ENCODE data around the gene SLC7A7. TPM values are rescaled to one million over a fixed set of nuclear protein-coding genes. Genes with fewer than 3 reads are reported as not detected.
A peak's percentile ranks its signal among the peaks of the same experiment; 100 is the strongest.

SLC7A7 gene
- total and polyA plus RNA-seq, 2 of the 13 experiments (the other 11 are each of a cell fraction or from before 2014, with no cell fraction given): 0.13 to 0.63 TPM

DNA sequence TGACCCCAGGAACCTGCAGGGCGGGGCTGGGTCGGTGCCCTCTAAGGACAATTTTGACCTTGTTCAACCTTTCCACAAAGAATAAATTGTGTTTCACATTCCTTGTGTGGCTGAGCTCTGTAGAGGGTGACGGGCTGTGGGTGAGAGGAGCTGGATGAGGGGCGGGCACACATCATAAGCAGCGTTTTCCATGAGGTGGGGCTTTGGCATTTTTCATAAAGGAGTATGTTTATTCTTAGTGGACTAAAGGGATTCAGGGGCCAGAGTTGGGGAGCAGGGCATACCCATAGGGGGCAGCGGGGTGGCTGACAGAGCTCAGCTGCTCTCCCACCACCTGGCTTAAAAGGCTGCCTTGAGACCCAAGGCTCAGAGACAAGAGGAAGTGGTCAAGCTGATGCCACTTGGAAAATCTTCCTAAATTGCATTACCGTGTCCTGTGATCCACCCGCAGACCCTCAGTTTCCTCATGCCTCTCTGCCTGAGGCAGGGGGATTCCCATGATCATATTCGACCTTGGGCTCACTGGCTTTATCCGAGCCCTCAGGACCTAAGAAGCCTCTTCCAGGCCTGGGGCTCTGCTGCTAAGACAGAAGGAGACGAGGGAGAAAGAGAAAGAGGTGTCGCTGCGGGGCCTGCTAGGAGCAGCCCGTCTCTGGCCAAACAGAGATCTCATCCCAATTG is 32.6 kb upstream of the SLC7A7 start (continued):
- TF ChIP-seq, protein P1, sequence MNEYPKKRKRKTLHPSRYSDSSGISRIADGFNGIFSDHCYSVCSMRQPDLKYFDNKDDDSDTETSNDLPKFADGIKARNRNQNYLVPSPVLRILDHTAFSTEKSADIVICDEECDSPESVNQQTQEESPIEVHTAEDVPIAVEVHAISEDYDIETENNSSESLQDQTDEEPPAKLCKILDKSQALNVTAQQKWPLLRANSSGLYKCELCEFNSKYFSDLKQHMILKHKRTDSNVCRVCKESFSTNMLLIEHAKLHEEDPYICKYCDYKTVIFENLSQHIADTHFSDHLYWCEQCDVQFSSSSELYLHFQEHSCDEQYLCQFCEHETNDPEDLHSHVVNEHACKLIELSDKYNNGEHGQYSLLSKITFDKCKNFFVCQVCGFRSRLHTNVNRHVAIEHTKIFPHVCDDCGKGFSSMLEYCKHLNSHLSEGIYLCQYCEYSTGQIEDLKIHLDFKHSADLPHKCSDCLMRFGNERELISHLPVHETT (CRISPR knock-in tag; conservative IDR thresholded peaks at IDR 0.05): no peak
- TF ChIP-seq ZNF564 (CRISPR knock-in tag; IDR thresholded peaks at IDR 0.05) (no peak), ZNF660 (CRISPR knock-in tag; IDR thresholded peaks at IDR 0.05; ENCODE audit: borderline replicate concordance, low read depth) (no peak), ZNF550 (CRISPR knock-in tag; IDR thresholded peaks at IDR 0.05; ENCODE audit: borderline replicate concordance) (0 out of 2 replicates have a peak, but pooled peaks have one; percentile 27), NCOA5 (CRISPR knock-in tag; IDR thresholded peaks at IDR 0.05) (no peak), PTBP1 (IDR thresholded peaks at IDR 0.05; ENCODE audit: low read depth, low read length, poor library complexity, severe bottlenecking) (no peak), ZNF350 (CRISPR knock-in tag; IDR thresholded peaks at IDR 0.05; ENCODE audit: borderline replicate concordance, low read depth) (no peak), SALL1 (CRISPR knock-in tag; IDR thresholded peaks at IDR 0.05) (peak; percentile 33; the same call in 1 of the 2 replicates), HCFC1 (IDR thresholded peaks at IDR 0.05; ENCODE audit: low read depth, low read length) (no peak), ZNF746 (CRISPR knock-in tag; IDR thresholded peaks at IDR 0.05) (no peak), ZNF776 (CRISPR knock-in tag; IDR thresholded peaks at IDR 0.05) (no peak), ZNF251 (CRISPR knock-in tag; IDR thresholded peaks at IDR 0.05) (no peak), ZNF354B (CRISPR knock-in tag; IDR thresholded peaks at IDR 0.05) (no peak), MYC (CRISPR knock-in tag; IDR thresholded peaks at IDR 0.05; ENCODE audit: borderline replicate concordance) (no peak), HNRNPUL1 (IDR thresholded peaks at IDR 0.05; ENCODE audit: low read depth, low read length) (no peak), ZFX (CRISPR knock-in tag; IDR thresholded peaks at IDR 0.05; ENCODE audit: low read depth) (no peak), SMAD9 (CRISPR knock-in tag; IDR thresholded peaks at IDR 0.05) (no peak)
- TF ChIP-seq, protein P2, sequence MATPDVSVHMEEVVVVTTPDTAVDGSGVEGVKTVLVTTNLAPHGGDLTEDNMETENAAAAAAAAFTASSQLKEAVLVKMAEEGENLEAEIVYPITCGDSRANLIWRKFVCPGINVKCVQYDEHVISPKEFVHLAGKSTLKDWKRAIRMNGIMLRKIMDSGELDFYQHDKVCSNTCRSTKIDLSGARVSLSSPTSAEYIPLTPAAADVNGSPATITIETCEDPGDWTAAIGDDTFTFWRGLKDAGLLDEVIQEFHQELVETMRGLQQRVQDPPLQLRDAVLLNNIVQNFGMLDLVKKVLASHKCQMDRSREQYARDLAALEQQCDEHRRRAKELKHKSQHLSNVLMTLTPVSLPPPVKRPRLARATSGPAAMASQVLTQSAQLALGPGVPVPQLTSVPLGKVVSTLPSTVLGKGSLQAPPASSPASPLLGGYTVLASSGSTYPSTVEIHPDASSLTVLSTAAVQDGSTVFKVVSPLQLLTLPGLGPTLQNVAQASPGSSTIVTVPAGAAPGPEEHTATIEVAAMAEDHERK (CRISPR knock-in tag; IDR thresholded peaks at IDR 0.05; ENCODE audit: low read depth): no peak
- TF ChIP-seq, protein P3, sequence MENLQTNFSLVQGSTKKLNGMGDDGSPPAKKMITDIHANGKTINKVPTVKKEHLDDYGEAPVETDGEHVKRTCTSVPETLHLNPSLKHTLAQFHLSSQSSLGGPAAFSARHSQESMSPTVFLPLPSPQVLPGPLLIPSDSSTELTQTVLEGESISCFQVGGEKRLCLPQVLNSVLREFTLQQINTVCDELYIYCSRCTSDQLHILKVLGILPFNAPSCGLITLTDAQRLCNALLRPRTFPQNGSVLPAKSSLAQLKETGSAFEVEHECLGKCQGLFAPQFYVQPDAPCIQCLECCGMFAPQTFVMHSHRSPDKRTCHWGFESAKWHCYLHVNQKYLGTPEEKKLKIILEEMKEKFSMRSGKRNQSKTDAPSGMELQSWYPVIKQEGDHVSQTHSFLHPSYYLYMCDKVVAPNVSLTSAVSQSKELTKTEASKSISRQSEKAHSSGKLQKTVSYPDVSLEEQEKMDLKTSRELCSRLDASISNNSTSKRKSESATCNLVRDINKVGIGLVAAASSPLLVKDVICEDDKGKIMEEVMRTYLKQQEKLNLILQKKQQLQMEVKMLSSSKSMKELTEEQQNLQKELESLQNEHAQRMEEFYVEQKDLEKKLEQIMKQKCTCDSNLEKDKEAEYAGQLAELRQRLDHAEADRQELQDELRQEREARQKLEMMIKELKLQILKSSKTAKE (CRISPR knock-in tag; IDR thresholded peaks at IDR 0.05; ENCODE audit: borderline replicate concordance): no peak
- TF ChIP-seq, protein P4, sequence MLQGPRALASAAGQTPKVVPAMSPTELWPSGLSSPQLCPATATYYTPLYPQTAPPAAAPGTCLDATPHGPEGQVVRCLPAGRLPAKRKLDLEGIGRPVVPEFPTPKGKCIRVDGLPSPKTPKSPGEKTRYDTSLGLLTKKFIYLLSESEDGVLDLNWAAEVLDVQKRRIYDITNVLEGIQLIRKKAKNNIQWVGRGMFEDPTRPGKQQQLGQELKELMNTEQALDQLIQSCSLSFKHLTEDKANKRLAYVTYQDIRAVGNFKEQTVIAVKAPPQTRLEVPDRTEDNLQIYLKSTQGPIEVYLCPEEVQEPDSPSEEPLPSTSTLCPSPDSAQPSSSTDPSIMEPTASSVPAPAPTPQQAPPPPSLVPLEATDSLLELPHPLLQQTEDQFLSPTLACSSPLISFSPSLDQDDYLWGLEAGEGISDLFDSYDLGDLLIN (CRISPR knock-in tag; IDR thresholded peaks at IDR 0.05; ENCODE audit: borderline replicate concordance): no peak
- TF ChIP-seq, protein P5, sequence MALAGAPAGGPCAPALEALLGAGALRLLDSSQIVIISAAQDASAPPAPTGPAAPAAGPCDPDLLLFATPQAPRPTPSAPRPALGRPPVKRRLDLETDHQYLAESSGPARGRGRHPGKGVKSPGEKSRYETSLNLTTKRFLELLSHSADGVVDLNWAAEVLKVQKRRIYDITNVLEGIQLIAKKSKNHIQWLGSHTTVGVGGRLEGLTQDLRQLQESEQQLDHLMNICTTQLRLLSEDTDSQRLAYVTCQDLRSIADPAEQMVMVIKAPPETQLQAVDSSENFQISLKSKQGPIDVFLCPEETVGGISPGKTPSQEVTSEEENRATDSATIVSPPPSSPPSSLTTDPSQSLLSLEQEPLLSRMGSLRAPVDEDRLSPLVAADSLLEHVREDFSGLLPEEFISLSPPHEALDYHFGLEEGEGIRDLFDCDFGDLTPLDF (CRISPR knock-in tag; IDR thresholded peaks at IDR 0.05): no peak
- TF ChIP-seq, protein P6, sequence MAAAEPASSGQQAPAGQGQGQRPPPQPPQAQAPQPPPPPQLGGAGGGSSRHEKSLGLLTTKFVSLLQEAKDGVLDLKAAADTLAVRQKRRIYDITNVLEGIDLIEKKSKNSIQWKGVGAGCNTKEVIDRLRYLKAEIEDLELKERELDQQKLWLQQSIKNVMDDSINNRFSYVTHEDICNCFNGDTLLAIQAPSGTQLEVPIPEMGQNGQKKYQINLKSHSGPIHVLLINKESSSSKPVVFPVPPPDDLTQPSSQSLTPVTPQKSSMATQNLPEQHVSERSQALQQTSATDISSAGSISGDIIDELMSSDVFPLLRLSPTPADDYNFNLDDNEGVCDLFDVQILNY (CRISPR knock-in tag; conservative IDR thresholded peaks at IDR 0.05): 0 out of 2 replicates have a peak, but pooled peaks have one; percentile 40

All from HepG2 (cell line).